ENCODE data around the gene UBE2I.

GRCh38 chr16:1320097-1320496 lies 10.7 kb downstream of the UBE2I start:
- TF ChIP-seq POLR2A (IDR thresholded peaks at IDR 0.05; ENCODE audit: low read depth, low read length) (no peak), POLR2AphosphoS5 (IDR thresholded peaks at IDR 0.05; ENCODE audit: low read depth, low read length) (no peak)

Data from GM12892 (cell line).